GM21381 (cell line): ENCODE results near the gene PHACTR1.
"Not testable (repeated sequence)": the region's sequence is repeated elsewhere in the genome, so short reads cannot be mapped to it uniquely, and the experiment has no call there.

Source experiments
- ATAC-seq: cut with Tn5 transposase; IDR thresholded peaks from one replicate; pipeline ENCODE4 v1.9.1; 2021; ENCODE audit warnings: mild to moderate bottlenecking, moderate library complexity; ENCODE audit not compliant: unreplicated experiment

The PHACTR1 gene

DNA sequence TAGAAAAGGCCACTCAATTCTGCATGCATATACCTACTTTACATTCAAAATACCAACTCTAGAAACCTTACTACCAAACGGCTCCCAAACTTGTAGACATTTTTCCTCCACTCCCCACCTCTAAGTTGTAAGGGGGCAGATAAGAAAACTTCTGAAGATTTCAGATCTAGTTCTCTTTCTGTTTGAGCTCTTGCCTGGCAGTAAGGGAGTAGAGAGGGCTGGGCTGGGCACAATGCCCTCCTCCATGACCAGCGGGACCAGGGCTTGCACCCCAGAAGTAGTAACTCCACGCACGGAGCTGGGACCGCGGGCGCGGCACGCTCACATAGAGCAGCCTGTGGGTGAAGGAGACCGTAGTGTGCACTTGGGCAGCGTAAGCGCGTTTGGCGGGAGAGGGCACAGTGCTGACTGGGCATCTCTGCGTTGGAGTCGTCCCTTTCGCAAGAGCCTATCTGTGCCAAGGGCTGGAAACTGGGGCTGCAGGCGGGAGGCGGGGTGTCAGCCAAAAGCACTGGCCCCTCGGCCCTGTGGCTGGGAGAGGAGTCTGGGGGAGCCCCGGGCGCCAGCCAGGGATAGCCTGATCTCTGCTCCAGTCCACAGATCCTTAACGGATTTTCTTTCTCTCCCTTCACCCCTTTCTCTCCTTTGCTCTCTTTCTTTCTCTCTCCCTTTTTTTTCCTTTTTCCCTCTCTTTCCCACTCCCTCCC is 32.4 kb downstream of the PHACTR1 start:
- ATAC-seq, result no peak

DNA sequence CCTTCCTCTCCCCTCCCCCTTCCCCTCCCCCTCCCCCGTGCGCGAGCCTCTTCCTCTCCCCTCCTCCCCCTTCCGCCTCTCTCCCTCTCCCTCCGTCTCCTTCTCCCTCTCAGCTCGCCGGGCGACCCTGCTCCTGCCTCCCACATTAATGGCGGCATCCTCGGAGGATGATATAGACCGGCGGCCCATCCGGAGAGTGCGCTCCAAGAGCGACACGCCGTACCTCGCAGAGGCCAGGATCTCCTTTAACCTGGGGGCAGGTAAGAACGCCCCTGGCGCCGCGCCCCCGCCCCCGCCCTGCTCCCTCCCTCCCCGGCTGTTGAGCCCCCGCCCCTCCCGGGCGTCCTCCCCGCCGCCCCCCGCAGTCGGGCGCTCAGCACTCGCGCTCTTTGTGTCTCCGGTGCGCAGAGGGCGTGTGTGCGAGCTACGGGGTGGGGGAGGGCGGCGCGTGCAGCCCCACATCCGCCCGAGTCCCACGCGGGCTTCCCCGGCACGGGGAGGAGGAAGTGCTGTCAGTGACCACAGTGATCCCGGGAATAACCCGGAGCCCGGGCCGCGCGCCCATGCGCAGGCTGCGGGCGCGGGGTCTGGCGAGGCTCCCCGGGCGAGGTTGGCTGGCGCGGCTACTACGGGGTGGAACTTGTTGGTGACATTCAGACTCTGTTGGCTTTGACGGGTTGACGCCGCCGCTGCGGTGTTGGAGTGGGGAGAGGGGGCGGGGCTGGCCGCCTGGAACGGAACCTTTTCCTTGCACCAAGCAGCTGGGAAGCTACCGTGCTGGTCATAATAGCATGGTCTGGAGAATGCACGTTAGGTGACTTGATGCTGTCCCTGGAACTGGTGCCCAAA is 33.2 kb downstream of the PHACTR1 start:
- ATAC-seq, result no peak

DNA sequence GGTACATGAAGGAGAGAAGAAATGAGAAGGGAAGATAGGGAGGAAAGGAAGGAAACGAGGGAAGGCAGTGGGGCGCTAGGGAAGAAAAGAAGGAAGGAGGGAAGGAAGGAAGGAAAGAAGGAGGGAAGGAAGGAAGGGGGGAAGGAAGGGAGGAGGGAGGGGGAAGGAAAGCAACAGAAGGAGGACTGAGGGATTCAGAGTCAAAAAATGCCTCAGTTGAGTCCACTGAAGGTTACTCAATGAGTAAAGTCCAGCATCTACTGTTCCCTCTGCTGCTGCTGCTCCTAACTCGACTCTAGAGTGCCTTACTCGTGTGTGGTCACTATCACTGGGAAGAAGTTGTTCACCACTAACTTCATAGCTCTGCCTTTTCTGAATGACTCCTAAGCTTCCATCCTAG is 33.8 kb downstream of the PHACTR1 start:
- ATAC-seq, result no peak

DNA sequence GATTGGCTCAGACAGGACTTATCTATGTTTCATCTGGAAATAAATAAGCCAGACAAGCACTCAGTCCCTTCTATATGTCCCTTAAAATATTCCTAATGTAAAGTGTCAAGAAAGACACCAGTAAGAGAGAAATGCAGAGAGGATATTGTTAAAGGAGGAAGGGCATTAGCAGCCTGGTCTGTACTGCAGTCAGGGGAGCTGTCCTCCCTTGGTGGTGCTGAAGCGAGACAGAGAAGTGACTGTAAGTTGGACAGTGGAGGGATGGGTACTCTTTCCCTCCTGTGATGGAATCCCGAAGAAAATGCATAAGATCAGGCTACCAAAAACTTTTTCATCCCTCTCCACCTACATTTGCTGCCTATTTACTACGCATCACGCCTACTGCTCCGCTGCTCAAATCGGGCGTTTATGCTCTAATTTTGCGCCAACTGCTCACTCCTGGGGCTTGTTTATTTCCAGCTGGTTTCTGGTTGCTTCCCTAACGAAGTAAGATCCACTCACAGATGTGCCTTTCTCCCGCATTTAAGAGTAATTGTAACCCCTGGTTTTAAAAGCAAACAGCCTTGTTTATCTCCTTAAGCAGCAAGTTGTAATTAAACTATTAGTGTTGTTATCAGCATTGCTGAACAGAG is 35.2 kb downstream of the PHACTR1 start:
- no peak for ATAC-seq

DNA sequence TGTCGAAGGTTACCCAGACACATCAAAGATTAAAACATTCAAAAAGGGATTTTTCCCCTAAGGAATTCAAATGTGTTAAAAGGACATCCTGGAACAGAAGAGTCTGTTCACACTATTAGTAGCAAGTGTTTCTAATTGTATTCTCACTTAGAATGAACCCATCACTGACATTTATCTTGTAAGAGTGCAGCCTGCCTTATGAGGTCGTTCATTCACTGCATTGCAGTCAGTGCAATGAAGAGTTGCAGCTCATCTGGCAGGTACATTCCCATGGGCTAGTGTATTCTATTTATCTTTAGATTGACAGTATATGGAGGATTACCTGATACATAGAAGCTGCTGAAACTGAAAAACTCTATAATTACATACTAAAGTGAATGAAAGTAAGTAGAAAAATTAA is 36.5 kb downstream of the PHACTR1 start:
- no peak for ATAC-seq

DNA sequence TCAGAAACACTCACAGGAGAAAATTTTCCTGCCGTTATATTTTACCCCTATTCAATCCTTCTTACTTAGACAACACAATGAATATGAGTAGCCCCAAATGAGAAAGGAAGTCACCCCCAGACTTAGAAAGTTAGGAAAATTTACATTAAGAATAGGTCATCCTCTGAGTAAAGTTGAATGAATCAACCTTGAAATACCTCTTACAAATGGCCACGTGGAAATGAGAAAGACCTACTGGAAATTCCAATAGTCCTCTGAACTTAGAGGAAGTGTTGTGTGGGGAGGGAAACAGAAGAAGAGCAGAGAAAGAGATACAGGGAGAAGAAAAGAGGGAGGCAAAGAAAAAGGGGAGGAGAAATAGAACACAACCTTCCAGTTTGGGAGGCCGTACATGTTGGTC is 43.7 kb downstream of the PHACTR1 start:
- ATAC-seq, result no peak

DNA sequence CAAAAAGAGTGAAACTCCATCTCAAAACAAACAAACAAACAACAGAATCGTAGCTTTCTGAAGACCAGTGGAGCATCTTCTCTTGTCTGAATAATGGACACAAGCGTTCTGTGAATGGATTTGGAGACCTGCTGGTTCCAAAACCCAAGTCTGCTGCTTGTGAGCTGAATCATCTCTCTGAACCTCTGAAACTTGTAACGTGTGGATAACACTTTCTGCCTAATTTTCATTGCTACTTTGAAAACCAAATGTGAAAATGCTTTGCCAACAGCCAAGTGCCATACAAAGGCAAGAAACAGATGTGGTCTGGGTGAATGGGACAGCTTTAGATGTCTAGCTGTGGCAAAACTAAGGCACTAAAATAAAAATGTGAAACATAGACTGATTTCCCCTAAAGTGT is 44.3 kb downstream of the PHACTR1 start:
- ATAC-seq, result no peak

DNA sequence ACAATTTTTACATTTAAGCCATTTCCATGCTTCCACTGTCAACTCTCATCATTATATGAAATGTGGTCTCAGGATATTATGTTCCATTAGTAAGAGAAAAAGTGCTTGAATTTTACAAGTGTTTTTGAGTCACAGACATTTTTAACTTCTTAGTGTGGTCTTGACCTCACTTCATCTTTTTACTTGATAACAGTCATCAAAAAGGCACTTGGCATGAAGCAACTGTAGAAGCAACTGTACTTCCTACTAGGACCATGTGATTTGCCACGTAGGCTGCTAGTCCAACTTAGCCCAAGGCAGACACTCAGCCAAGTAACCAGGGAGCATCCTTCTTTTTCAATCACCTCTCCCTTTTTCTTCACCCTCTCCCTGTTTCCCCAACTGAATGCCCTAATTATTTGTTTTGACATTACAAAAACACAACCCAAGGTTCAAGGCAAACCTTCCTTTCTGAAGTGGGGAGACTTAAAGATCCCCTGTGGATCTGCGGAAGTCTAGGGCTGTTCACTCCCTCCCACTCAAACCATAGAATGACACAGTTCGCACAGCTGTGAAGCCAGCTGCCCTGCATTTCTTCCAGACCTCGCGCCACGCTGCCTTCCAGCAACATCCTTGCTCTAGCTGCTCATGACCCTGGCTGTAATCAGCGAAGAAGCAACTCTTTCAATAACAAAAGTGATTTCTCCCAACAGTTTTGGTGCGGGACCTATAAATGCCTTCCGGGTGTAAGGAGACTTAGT is 45.0 kb downstream of the PHACTR1 start:
- ATAC-seq, result no peak

DNA sequence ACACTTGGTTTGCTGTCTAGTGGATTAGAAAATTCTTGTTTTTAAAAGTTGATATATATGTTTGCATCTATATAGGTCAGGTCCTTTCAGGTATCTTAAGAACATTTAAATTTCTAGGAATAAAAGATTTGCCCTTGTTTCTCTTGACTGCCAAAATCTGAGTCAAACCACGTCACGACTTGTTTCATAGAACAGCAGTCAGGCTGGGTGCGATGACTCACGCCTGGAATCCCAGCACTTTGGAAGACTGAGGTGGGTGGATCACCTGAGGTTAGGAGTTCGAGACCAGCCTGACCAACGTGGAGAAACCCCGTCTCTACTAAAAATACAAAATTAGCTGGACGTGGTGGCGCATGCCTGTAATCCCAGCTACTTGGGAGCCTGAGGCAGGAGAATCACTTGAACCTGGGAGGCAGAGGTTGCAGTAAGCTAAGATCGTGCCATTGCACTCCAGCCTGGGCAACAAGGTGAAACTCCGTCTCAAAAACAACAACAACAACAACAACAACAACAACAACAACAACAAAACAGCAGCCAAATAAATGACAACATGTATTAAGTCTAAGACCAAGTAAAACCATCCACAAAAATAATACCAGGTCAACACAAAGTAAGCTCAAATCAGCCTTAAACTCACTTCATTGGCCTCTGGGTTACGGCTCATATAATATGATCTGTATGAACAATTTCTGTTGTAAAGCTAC is 46.3 kb downstream of the PHACTR1 start:
- not testable (repeated sequence) for ATAC-seq

DNA sequence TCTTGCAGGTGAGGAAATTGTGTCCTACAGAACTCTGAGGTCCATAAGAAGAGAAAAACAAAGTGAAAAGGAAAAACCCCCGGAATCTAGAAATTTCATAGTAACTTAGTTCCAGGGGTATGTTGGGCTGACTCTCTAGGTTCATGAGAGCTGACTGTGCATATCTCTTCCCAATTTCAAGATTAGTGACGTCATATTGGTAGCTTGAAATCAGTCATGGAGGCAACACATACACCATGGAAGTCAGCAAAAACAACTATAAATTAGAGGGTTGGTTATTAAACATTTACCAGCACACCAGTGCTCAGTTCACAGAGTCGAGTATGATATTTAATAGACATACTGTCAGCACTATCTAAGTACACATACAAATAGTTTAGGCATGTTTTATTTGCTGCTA is 49.8 kb downstream of the PHACTR1 start:
- no peak for ATAC-seq

DNA sequence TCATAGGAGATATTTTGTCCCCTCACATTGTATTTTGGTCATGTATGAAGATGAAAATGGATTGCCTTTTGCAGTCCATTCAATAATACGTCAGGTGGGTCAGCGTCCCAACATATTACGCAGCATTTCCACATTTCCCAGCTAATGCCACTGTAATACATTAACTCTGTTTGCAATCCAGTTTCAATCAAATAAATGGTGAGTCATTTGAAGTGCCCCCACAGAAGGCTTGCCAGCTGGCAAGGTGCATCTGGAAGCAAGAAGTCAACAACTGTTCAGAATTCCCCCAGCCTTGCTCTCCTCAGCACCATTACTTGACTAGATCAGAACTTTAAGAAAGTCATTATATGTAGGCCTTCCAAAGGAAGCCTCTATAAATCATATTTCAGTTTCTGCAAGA is 50.4 kb downstream of the PHACTR1 start:
- no peak for ATAC-seq

DNA sequence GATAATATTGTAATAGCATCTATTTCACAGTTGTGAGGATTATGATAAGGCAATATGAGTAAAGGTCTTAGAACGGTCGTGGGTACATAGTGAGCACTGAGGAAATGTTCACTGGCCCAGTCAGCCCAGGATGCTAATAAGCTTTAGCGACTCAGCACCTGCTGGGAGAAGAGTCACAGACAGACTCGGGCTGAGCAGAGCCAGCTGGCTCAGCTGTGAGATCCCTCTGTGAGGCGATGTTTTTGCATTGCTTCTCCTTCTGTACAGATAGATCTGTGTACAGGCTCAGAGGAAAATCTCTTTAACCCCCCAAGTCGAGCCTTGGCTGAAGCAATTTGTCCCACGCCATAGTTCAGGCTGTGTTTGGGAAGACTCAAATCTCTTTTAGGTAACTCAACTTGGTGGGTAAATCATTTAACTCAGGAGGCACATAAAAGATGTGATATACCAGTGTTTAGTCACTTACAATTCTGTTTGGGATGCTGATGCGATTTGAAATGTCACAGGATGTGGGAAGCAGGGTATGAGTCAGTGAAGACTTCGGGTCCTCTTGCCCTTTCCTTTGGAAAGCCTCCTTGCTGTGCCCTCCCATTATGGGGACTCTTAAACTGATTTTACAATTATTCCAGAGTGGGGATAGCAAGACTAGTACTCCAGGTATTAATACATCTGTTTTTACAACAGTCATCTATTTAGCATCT is 53.1 kb downstream of the PHACTR1 start:
- ATAC-seq, result no peak

DNA sequence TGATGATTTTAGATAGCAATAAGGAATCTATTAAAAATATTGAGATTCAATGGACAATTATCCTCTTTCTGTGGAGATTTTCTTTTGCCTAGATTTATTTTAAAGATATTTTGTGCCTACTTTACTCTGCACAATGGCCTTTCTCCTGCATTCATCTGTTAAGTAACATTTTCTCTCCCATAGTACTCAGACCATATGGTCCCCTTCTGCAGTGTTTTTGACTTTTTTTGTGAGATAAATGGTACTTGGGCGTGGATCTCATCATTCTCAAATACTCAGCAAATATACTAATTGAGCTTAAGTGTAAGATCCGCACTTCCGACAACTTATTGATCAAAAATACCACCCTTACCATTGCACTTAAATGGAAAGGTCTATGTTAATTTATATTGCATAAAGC is 55.8 kb downstream of the PHACTR1 start:
- no peak for ATAC-seq

DNA sequence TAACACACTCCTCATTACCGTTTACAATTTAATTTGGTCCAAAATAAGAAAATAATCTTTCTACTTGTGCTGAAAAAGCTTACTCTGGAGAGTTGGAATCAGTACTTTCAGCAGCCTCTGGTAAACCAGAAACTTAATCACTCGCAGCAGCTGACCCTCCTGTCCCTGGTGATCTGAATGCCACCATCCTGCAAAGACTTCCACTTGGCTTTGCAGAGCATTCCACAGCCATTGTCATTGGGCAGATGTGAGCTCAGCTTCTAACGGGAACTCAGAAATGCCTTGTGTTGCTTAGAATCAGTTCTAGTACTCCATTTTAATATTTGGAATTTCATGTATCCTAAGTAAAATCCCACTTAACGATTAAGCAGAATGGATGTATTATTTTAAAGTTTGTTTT is 59.7 kb downstream of the PHACTR1 start:
- no peak for ATAC-seq

DNA sequence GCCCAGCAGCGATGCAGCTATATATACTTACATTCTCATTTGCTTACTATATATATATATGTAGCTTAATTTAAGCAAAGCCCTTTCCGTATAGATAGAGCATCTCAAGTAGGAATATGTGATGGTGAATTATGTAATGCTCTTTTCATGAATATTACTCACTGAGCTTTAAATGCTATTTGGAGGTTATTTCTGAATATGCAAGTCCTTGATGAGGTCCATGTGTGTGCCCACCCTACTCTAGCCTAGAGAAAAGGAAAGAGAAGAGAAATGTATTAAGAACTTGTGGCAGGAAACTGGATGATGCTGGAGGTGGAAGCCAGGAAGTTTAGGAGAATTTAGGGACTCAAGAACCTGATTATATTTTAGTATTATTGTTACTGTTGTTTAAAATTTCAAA is 63.2 kb downstream of the PHACTR1 start:
- no peak for ATAC-seq

DNA sequence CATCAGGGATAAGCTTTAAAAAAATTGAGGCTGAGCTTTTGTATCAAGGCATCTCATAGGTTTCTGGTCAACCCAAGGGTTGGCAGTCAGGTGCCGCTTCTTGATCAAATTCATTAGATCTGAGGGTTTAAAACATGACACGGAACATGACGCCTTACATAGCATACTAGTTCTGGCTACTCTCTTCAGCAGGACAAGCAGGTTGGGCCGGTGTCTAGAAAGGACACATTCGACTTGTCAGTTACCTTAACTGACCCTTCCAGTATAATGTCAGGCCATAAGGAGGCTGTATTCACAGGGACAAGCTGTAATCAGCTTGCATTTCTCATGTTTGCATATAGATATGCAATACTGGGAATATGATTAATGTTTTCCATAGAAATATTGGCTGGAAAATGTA is 65.6 kb downstream of the PHACTR1 start:
- ATAC-seq, result no peak

DNA sequence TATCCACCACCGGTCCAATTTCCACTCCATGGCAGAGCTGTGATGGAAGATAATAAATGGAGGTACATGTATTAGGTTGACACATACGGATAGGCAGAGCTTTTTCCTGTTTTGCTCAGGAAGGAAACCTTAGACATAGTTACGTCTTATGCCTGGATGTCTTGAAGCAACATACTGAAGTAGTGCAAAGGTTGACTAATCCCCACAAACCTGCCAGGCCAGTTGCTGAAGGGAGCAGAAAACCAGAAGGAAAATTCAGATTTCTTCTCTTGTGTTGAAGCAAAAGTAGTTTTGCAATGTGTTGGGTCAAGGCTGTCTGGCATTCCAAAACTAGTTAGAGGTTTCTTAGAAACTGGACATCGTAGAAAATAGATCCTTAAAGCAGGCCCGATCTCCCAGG is 68.7 kb downstream of the PHACTR1 start:
- no peak for ATAC-seq

DNA sequence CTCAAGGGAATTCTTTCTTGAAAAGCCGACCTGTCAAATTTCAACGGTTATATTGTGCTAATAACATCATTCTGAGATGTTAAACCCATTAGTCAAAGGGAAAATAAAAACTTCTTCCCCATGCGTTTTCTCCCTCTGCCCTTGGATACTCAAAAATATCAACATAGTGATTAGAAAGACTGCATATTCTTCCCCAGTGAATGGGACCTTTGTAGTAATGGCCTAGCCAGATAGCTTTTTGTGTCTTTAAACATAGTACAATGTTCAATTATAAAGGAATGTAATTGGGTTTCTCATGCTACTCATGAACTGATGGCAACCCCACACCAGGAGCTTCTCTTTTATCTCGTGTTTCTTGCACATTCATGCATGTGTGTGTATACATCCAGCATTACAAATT is 69.4 kb downstream of the PHACTR1 start:
- no peak for ATAC-seq

DNA sequence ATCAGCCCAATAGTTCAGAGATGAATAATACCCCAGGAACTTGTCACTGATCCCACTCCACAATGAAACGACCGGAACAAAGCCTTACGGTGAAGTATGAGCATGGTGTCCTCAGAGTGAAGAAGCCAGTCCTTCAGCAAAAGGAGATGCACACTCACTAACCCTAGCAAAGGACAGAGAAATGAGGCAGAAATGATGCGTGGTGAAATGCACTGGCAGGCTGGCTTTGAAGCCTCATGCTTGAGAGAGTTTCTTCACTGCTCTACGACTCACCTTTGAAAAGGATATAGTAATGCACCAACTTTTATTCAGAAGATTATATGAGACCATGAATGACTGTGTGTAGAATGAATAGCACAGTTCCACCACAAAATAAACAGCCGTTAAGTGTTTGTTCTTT is 74.8 kb downstream of the PHACTR1 start:
- ATAC-seq, result no peak

DNA sequence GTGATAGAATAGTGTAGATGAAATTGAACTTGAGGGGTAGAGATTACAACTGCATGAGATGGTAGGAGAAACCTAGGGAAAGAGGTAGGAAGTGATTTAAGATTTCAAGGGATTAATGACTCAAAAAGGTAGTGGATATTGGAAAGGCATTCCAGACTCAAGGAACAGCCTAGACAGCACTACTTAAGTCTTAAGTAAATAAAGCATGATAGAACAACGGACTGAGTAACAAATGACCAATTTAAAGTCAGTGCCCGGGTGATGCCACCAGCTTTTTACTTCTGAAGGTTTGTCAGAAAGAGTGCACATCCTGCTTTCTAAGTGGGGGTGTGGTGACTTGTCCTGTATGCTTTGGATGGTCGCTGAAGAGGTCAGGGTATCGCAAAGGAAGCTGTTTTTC is 81.8 kb downstream of the PHACTR1 start:
- ATAC-seq, result no peak
